ENCODE measurements around the gene KAT6B.

- TF ChIP-seq CTCF (IDR thresholded peaks at IDR 0.05) (no peak), POLR2AphosphoS5 (IDR thresholded peaks at IDR 0.05) (no peak)
Measured at GRCh38 chr10:74977913-74978847, 151.8 kb downstream of the KAT6B start.

Measured in prostate gland (tissue), 2 donors.